Omental fat pad (tissue), 4 donors: ENCODE measurements around the gene AFF2. TPM values are rescaled to one million over a fixed set of nuclear protein-coding genes. Genes with fewer than 3 reads are reported as not detected.
"Not testable (repeated sequence)": the region's sequence is repeated elsewhere in the genome, so short reads cannot be mapped to it uniquely, and the experiment has no call there.

Experiments
- ATAC-seq: fragments of 150-250 bp; one replicate; pipeline ENCODE4 v1.9.1; 2016; ENCODE audit warnings: mild to moderate bottlenecking, moderate library complexity; ENCODE audit not compliant: low FRiP score
- DNase-seq: peaks from one replicate; pipeline ENCODE4 v3.0.0-alpha.2; 2019; ENCODE audit warnings: low spot score
- CTCF ChIP-seq, 3 donors: fragments of 450-650 bp; IDR thresholded peaks; one replicate each; pipeline ENCODE4 v1.5.1; 2016 to 2017; ENCODE audit warnings: antibody characterized with exemption in 3 of 3, mild to moderate bottlenecking in 3 of 3, moderate library complexity in 2 of 3
- total RNA-seq, 4 donors: library from RNA; depleted of rRNA; stranded (reverse); fragments of >200 nt; gene quantifications; one replicate each; pipeline ENCODE4 v1.1.0, GENCODE V29; 2016

AFF2 gene
- total RNA-seq, 4 donors from 2014 or later: 5.7 to 16.7 (median 12.3) TPM

DNA sequence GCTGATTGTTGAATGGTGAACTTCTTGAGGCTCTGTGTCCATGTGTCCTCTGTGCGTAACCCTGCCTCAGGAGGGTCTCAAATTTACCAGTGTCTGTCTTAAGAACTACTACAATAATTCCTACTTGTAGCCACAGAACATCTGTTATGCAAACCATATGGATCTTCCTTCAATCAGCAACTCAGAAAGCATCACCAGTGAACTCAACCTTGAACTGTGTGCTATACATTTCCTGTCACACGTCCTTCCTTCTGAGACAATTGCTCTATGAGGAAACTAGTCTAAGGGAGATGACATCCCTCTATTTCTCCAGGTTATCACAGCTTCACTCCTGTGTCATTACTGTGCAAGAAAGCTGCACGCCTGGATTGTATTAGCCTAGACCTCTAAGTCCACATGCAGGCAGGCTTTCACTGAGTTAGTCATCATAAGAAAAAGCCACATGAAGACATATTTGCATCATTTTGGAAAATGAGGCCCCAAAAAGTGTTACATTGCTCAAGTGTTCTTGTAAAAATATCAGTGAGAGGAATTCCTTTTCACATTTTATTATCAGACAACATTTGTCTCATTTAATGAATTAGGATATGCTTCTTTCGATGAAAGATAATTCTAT lies 157.8 kb downstream of the AFF2 start:
- DNase-seq: no peak
- TF ChIP-seq CTCF (IDR thresholded peaks at IDR 0.05): no peak
- ATAC-seq: no peak

GRCh38 chrX:148659481-148659880 lies 159.1 kb downstream of the AFF2 start:
- DNase-seq (no peak), ATAC-seq (no peak)
- no peak for TF ChIP-seq CTCF (IDR thresholded peaks at IDR 0.05)

DNA sequence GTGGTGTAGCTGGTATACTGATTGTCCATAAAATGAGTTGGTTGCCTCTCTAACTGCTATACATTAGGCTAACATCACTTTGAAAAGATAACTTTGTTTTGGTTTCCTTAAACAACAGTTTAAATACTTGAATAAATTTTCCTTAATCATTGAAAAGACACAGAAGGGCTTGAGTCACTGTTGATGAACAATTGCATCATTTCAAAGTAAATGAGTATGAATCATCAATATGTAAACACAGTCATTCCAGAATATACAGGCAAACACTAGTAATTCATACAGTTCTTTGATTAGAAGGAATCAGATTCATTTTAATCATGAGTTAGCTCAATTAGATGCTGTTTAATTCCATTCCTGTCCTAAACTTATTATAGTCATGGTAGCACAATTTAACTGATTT lies 160.6 kb downstream of the AFF2 start:
- TF ChIP-seq CTCF (IDR thresholded peaks at IDR 0.05): no peak
- DNase-seq: no peak
- no peak for ATAC-seq

- ATAC-seq (no peak), DNase-seq (no peak)
- TF ChIP-seq CTCF (IDR thresholded peaks at IDR 0.05): no peak
Measured at GRCh38 chrX:148662014-148662413, 161.6 kb downstream of the AFF2 start.

DNA sequence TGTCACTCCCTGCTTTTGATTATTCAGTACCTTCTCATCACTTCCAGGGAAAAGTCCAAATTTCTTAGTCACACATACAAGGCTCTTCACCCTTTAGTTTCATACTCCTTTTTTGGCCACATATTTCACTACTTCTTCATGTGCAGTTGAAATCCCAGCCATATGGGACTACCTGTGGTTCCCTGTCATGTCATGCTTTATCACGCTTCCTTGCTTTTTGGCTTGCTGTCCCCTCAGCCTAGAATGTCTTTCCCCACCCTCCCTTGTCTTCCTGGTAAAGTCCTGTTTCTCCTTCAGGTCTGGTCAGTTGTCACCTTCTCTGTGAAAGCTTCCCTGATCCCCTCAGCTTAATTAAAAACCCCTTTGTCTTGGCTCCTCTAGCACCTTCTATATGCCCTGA lies 163.8 kb downstream of the AFF2 start:
- TF ChIP-seq CTCF (IDR thresholded peaks at IDR 0.05): no peak
- no peak for DNase-seq
- no peak for ATAC-seq

- ATAC-seq (no peak), DNase-seq (no peak)
- no peak for TF ChIP-seq CTCF (IDR thresholded peaks at IDR 0.05)
Measured at GRCh38 chrX:148664995-148665394, 164.6 kb downstream of the AFF2 start.

DNA sequence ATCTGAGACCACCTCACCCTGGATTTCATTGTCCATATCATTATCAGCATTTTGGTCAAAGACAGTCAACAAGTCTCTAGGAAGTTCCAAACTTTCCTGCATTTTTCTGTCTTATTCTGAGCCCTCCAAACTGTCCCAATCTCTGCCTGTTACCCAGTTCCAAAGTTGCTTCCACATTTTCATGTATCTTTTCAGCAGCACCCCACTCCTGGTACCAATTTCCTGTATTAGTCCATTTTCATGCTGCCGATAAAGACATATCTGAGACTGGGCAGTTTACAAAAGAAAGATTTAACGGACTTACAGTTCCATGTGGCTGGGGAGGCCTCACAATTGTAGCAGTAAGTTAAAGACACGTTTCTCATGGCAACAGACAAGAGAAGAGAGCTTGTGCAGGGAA lies 168.8 kb downstream of the AFF2 start:
- DNase-seq, ATAC-seq: not testable (repeated sequence)

DNA sequence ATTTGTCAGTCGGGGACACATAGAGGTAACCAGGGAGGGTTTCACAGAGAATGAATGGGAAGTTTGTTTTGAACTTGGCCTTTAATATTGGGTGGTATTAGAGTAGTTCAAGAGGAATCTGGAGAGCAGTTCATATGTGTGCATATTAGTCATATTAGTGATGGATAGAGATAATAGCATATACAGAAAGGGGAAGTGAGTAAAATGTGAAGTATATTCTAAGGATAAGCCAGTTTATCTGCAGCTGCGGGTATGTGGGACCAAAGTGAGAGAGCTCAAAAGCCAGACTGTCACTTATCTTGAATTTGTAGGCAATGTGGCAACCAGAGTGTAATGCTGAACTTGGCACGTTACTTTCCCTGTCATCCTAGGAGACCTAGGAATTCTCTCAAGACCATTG lies 169.9 kb downstream of the AFF2 start:
- DNase-seq: no peak
- no peak for ATAC-seq
- no peak for TF ChIP-seq CTCF (IDR thresholded peaks at IDR 0.05)
